ENCODE data around the gene TRIM17.

The TRIM17 gene

GRCh38 chr1:228366866-228367741 lies 49.6 kb downstream of the TRIM17 start:
- DNase-seq (ENCODE audit: low read depth), result no peak

- no peak for DNase-seq (ENCODE audit: low read depth)
Measured at GRCh38 chr1:228366062-228366865, 50.4 kb downstream of the TRIM17 start.

GRCh38 chr1:228365271-228366061 lies 51.2 kb downstream of the TRIM17 start:
- DNase-seq (ENCODE audit: low read depth), result no peak

GRCh38 chr1:228364706-228365213 lies 51.9 kb downstream of the TRIM17 start:
- DNase-seq (ENCODE audit: low read depth), result no peak

- no peak for DNase-seq (ENCODE audit: low read depth)
Measured at GRCh38 chr1:228364068-228364705, 52.5 kb downstream of the TRIM17 start.

DNA sequence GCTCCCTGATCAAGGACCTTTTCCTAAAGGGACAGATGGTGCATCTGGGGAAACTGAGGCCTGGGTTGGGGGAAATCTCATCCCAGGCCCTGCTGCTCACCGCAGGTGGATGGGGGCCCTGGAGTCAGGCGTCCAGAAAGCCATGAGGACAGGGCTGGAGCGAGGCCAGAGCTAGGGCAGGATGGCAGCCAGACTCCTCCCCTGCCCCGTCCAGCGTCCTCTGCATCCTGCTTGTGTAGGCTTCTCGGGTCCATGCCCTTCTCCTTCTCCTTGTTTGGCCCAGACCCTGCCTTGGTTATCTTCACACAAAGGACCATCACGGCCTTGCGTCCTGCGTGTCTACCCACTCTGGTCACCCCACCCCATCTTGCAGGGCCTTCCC lies 53.0 kb downstream of the TRIM17 start:
- DNase-seq (ENCODE audit: low read depth), result no peak

- no peak for DNase-seq (ENCODE audit: low read depth)
Measured at GRCh38 chr1:228362884-228363450, 53.7 kb downstream of the TRIM17 start.

GRCh38 chr1:228362141-228362883 lies 54.3 kb downstream of the TRIM17 start:
- DNase-seq (ENCODE audit: low read depth), result no peak

DNA sequence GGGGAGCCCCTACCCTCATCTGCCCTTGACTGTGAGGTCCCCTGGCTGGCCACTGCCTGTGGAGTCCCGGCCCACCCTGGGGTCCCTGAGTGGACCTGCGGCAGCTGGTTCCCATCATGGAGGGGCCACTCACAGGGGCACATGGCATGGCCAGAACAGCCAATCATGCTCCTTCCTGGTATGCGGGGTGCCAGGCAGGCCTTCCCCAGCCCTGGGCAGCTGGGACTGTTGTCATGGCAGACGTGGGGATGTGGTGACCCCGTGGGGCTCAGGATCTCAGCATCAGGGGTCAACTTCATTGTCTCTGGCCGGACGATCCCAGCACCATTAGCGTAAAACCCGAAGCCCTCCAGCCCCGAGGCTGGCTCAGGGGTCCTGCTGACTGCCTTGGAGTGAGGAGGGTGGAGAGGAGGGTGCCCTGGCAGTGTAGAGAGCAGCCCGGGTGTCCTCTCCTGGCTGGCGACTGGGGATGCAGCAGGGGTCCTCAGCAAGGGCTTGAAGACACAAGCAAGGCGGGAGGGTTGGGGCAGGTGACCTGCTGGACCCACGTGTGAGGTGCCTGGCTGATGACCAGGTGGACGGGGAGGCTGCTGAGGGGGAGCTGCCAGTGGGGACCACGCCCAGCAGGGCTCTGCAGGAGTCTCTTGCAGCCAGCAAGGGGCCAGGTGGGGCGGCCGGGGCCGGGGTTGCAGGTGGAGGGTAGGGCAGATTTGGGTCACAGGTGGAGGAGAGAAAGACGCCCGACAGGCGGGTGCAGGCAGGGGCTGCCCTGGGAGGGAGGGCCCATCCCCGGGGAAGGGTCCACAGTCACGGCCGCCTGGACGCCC lies 55.1 kb downstream of the TRIM17 start:
- no peak for DNase-seq (ENCODE audit: low read depth)

DNA sequence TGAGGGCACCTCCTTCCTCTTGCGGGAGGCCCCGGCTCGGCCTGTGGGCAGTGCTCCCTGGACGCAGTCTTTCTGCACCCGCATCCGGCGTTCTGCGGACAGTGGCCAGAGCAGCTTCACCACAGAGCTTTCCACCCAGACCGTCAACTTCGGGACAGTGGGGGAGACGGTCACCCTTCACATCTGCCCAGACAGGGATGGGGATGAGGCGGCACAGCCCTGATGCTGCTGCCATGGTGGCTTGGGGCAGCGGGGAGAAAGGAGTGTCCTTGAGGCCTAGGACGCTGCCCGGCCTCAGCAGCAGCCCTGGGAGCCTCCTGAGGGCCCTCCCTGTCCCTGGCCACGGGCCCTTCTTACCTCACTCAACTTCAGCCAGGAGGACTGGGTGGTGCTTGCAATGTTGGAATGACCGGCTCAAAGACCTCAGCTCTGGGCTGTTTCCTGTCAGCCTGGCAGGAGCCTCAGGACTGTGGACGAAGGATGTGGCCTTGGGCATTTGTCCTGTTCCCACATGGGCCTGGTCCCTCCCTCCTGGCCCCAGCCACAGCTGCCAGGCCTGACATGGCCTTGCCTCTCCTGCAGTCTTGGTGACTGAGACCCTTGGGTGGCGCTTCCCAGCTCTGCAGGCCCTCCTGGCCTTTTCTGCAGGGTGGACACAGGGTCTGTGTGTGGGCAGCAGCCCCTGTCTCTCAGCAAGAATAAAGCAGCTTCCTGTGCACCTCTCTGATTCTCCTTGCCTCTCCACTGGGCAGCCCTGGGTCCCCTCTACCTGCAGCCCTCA lies 55.9 kb downstream of the TRIM17 start:
- DNase-seq (ENCODE audit: low read depth), result no peak

DNA sequence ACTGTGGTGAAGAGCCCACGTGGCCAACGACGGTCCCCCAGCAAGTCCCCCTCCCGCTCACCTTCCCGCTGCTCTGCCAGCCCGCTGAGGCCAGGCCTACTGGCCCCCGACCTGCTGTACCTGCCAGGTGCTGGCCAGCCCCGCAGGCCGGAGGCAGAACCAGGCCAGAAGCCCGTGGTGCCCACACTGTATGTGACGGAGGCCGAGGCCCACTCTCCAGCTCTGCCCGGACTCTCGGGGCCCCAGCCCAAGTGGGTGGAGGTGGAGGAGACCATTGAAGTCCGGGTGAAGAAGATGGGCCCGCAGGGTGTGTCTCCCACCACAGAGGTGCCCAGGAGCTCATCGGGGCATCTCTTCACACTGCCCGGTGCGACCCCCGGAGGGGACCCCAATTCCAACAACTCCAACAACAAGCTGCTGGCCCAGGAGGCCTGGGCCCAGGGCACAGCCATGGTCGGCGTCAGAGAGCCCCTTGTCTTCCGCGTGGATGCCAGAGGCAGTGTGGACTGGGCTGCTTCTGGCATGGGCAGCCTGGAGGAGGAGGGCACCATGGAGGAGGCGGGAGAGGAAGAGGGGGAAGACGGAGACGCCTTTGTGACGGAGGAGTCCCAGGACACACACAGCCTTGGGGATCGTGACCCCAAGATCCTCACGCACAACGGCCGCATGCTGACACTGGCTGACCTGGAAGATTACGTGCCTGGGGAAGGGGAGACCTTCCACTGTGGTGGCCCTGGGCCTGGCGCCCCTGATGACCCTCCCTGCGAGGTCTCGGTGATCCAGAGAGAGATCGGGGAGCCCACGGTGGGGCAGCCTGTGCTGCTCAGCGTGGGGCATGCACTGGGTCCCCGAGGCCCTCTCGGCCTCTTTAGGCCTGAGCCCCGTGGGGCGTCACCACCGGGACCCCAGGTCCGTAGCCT lies 56.8 kb downstream of the TRIM17 start:
- no peak for DNase-seq (ENCODE audit: low read depth)

DNA sequence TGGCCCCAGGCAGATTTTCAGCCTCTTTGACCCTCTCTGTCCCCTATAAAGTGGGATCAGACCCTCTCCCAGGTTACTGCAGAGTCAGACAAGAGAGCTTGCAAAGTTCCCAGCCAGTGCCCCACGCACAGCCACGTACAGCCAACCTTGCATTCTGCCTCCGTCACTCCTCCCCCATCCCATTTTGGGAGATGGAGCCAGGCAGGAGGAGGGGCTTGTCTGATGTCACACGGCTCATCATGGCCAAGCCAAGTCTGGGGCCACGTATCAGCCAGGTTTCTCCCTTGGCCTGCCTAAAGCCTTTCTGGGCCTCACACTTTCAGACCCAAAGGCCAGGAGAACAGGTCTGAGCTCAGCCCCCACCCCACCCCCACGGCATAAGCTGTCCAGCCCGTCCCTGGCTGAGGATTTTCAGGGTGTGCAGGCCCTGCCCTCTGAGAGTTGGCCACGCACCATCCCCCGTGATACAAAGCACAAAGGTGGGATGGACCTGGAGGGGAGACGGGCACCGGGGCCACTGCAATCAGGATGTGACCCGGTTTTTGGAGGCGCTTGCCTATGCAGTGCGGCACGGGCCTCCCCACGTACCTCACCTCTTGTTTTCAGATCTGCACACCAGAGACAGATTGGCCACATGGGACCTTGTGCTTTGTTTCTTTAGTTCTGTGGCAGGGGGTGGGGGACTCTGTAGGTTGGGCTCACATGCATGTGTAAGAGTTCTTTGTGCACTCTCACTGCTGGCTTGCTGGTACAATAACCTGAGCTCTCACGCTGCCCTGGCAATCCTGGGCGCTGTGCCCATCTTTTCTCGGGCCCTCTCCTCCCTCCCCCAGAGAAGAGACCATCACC lies 57.7 kb downstream of the TRIM17 start:
- DNase-seq (ENCODE audit: low read depth), result no peak

- DNase-seq (ENCODE audit: low read depth), result no peak
Measured at GRCh38 chr1:228358039-228358763, 58.5 kb downstream of the TRIM17 start.
